ENCODE measurements around the gene NTM.

DNA sequence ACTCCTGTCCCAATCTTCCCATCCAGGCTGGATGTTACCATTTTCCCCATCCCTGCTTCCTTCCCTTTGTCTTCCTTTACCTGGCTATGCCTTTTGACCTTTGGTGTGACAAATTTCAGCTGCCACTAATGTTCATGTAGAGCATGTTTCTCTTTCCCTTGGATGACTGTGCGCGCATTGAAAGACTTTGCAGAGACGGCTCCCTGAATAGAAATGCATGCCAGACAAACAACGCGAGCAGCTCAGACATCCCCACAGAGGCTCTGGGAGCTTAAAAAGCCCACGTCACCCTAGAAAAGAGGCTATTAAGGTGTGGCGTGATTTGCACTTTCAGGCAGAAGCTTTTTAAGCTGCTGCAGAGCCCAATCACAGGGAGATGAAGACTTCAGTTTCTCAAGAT is 202.0 kb downstream of the NTM start:
- TF ChIP-seq CTCF (IDR thresholded peaks at IDR 0.05; ENCODE audit: poor library complexity) = no peak
- TF ChIP-seq EZH2 (IDR thresholded peaks at IDR 0.05; ENCODE audit: borderline replicate concordance) = no peak
- TF ChIP-seq EZH2phosphoT487 (IDR thresholded peaks at IDR 0.05; ENCODE audit: low read depth, severe bottlenecking, unreplicated experiment) = no peak

Measured in hepatocyte (in vitro differentiated cells).